M059J (cell line): ENCODE results near the gene IGFLR1. TPM values are rescaled to one million over a fixed set of nuclear protein-coding genes. Genes with fewer than 3 reads are reported as not detected.

Experiments used
- DNase-seq: peaks from one replicate; pipeline ENCODE4 v3.0.0-alpha.2; 2012; ENCODE audit warnings: low read depth
- total RNA-seq: library from RNA; depleted of rRNA; stranded (reverse); fragments of >200 nt; shearing (Covaris generic); gene quantifications from 2 replicates; pipeline ENCODE4 v1.2.3, GENCODE V29; 2014; rRNA removed

IGFLR1 gene
- 8.8 and 24.0 TPM in 2 replicates for total RNA-seq

GRCh38 chr19:35742121-35742724, at the start of gene IGFLR1:
Gene IGFLR1, minus strand, starts transcription at chr19:35742452. Its CDS starts 1,272 bp downstream, at chr19:35741180.
- DNase-seq: no peak

GRCh38 chr19:35791814-35792279, 49.6 kb upstream of the IGFLR1 start:
- no peak for DNase-seq

GRCh38 chr19:35790981-35791813, 48.9 kb upstream of the IGFLR1 start:
- DNase-seq: no peak

GRCh38 chr19:35789978-35790944, 48.0 kb upstream of the IGFLR1 start:
- DNase-seq: no peak

- DNase-seq: no peak
Measured at GRCh38 chr19:35789195-35789977, 47.1 kb upstream of the IGFLR1 start.

- DNase-seq: no peak
Measured at GRCh38 chr19:35788205-35788960, 46.1 kb upstream of the IGFLR1 start.

- DNase-seq: no peak
Measured at GRCh38 chr19:35787227-35787799, 45.1 kb upstream of the IGFLR1 start.

GRCh38 chr19:35786299-35787160, 44.3 kb upstream of the IGFLR1 start:
- no peak for DNase-seq

GRCh38 chr19:35785339-35785627, 43.0 kb upstream of the IGFLR1 start:
- no peak for DNase-seq

- DNase-seq: no peak
Measured at GRCh38 chr19:35784503-35785338, 42.5 kb upstream of the IGFLR1 start.

- no peak for DNase-seq
Measured at GRCh38 chr19:35783469-35784434, 41.5 kb upstream of the IGFLR1 start.

- DNase-seq: no peak
Measured at GRCh38 chr19:35782589-35782988, 40.3 kb upstream of the IGFLR1 start.

GRCh38 chr19:35781650-35782049, 39.4 kb upstream of the IGFLR1 start:
- no peak for DNase-seq

- DNase-seq: no peak
Measured at GRCh38 chr19:35780717-35781116, 38.5 kb upstream of the IGFLR1 start.

- no peak for DNase-seq
Measured at GRCh38 chr19:35780058-35780457, 37.8 kb upstream of the IGFLR1 start.

GRCh38 chr19:35779033-35779432, 36.8 kb upstream of the IGFLR1 start:
- DNase-seq: no peak

- no peak for DNase-seq
Measured at GRCh38 chr19:35777961-35778360, 35.7 kb upstream of the IGFLR1 start.
